GM18517 (cell line): Measurements from ENCODE around the gene AFG1L.
"Not testable (repeated sequence)": the region's sequence is repeated elsewhere in the genome, so short reads cannot be mapped to it uniquely, and the experiment has no call there.

Experiments
- ATAC-seq: cut with Tn5 transposase; IDR thresholded peaks from one replicate; pipeline ENCODE4 v1.9.1; 2021; ENCODE audit warnings: mild to moderate bottlenecking, moderate library complexity; ENCODE audit not compliant: unreplicated experiment

AFG1L gene

GRCh38 chr6:108449717-108450116 lies 154.9 kb downstream of the AFG1L start:
- not testable (repeated sequence) for ATAC-seq

GRCh38 chr6:108451816-108452215 lies 157.0 kb downstream of the AFG1L start:
- no peak for ATAC-seq

- no peak for ATAC-seq
Measured at GRCh38 chr6:108452711-108453195, 157.9 kb downstream of the AFG1L start.

GRCh38 chr6:108453601-108454185 lies 158.8 kb downstream of the AFG1L start:
- ATAC-seq: no peak

- ATAC-seq: no peak
Measured at GRCh38 chr6:108454356-108454755, 159.5 kb downstream of the AFG1L start.

- ATAC-seq: no peak
Measured at GRCh38 chr6:108455688-108456087, 160.8 kb downstream of the AFG1L start.

GRCh38 chr6:108463784-108464183 lies 168.9 kb downstream of the AFG1L start:
- no peak for ATAC-seq

- ATAC-seq: no peak
Measured at GRCh38 chr6:108464418-108465097, 169.7 kb downstream of the AFG1L start.

GRCh38 chr6:108465098-108465495 lies 170.2 kb downstream of the AFG1L start:
- ATAC-seq: no peak

- ATAC-seq: no peak
Measured at GRCh38 chr6:108468346-108468745, 173.5 kb downstream of the AFG1L start.

GRCh38 chr6:108469316-108469715 lies 174.5 kb downstream of the AFG1L start:
- no peak for ATAC-seq

GRCh38 chr6:108473197-108473596 lies 178.3 kb downstream of the AFG1L start:
- ATAC-seq: no peak

GRCh38 chr6:108476376-108476775 lies 181.5 kb downstream of the AFG1L start:
- ATAC-seq: no peak

GRCh38 chr6:108476847-108477430 lies 182.1 kb downstream of the AFG1L start:
- no peak for ATAC-seq

GRCh38 chr6:108482559-108482958 lies 187.7 kb downstream of the AFG1L start:
- no peak for ATAC-seq

- ATAC-seq: no peak
Measured at GRCh38 chr6:108484016-108484415, 189.2 kb downstream of the AFG1L start.

GRCh38 chr6:108489699-108490098 lies 194.8 kb downstream of the AFG1L start:
- no peak for ATAC-seq

GRCh38 chr6:108492131-108492766 lies 197.4 kb downstream of the AFG1L start:
- ATAC-seq: no peak

GRCh38 chr6:108494434-108494833 lies 199.6 kb downstream of the AFG1L start:
- ATAC-seq: no peak

- no peak for ATAC-seq
Measured at GRCh38 chr6:108497883-108498282, 203.0 kb downstream of the AFG1L start.

GRCh38 chr6:108501559-108501958 lies 206.7 kb downstream of the AFG1L start:
- ATAC-seq: no peak

GRCh38 chr6:108502832-108503231 lies 208.0 kb downstream of the AFG1L start:
- ATAC-seq: no peak
